LNCAP (cell line): Measurements from ENCODE around the gene SPATA31E1.

Experiments
- CTCF ChIP-seq: fragments of 450-650 bp; IDR thresholded peaks from 2 replicates; pipeline ENCODE4 v1.5.1; 2017; ENCODE audit warnings: mild to moderate bottlenecking

The SPATA31E1 gene

GRCh38 chr9:87889065-87889881 is 6.6 kb downstream of the SPATA31E1 start:
- no peak for TF ChIP-seq CTCF

GRCh38 chr9:87889882-87890252 is 7.2 kb downstream of the SPATA31E1 start:
- no peak for TF ChIP-seq CTCF

- no peak for TF ChIP-seq CTCF
Measured at GRCh38 chr9:87890837-87891236, 8.2 kb downstream of the SPATA31E1 start.

GRCh38 chr9:87891754-87892153 is 9.1 kb downstream of the SPATA31E1 start:
- no peak for TF ChIP-seq CTCF

- no peak for TF ChIP-seq CTCF
Measured at GRCh38 chr9:87892956-87893355, 10.3 kb downstream of the SPATA31E1 start.

- no peak for TF ChIP-seq CTCF
Measured at GRCh38 chr9:87894998-87895625, 12.4 kb downstream of the SPATA31E1 start.

- TF ChIP-seq CTCF: no peak
Measured at GRCh38 chr9:87896891-87897290, 14.2 kb downstream of the SPATA31E1 start.
